Spleen (tissue), 7 donors: ENCODE data around the gene LCLAT1.

Experiments used
- CTCF ChIP-seq, 11 experiments: fragments of 200-600 bp in 7 of 11; fragments of 450-650 bp in 4 of 11; sonication (generic) in 4 of 11; IDR thresholded peaks in 8 of 11; conservative IDR thresholded peaks in 3 of 11; 1 replicate in 7 of 11; 2 replicates in 4 of 11; pipeline versions ENCODE4 v1.4.0 to v1.8.0; 2016 to 2021; ENCODE audit warnings: antibody characterized with exemption in 11 of 11, inconsistent platforms in 4 of 11, mild to moderate bottlenecking in 1 of 11
- POLR2AphosphoS5 ChIP-seq, 3 donors: sonication (generic); formaldehyde crosslinking; IDR thresholded peaks; one replicate each; pipeline ENCODE4 v1.5.1; 2017; ENCODE audit warnings: antibody characterized with exemption in 3 of 3
- donor health status: DM: no; HTN: no; CAD: no; lungs with moderate emphysema.
- donor health status: DM: no; HTN: no; CAD: no.
- donor health status: DM: no; HTN: no; CAD: no.

DNA sequence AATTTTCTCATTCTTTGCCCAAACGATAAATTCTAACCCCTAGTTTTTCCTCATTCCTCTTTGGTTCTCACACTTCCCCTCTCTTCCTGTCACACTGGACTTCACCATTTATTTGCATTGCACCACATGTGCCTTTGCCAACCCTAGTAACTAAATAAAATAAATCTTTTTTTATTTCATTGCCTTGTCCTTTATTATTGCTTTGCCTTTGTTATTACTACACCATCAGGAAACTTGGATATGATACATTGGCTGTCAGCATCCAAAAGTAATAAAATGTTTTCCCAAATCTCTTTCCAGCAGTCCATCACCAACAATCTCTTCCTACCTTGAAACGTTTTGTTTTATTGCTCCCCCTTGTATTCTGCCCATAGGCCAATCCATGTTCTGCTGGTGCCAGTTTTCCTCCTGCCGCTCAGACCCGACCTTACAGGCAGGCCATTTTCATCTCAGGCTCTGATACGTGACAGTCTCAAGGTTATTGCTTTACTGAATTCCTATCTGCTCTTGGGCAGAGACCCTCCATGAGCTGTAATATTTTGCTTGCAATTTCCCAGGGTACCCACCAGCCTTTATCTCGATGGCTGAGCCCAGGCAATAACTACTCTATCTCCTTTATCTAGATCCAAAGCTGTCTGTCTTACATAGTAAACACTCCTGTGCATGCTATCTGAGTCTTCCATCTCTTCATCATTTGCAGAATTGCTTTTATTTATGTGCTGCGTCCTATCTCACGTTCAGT lies 19.3 kb upstream of the LCLAT1 start:
- TF ChIP-seq POLR2AphosphoS5 (IDR thresholded peaks at IDR 0.05) (no peak), CTCF (IDR thresholded peaks at IDR 0.05 in 8 of 11, conservative IDR thresholded peaks at IDR 0.05 in 3 of 11) (no peak)
